ENCODE data around the gene WDFY1. TPM values are rescaled to one million over a fixed set of nuclear protein-coding genes. Genes with fewer than 3 reads are reported as not detected.

The WDFY1 gene
- polyA plus RNA-seq, 3 donors: 31.7 to 59.8 (median 40.7) TPM

DNA sequence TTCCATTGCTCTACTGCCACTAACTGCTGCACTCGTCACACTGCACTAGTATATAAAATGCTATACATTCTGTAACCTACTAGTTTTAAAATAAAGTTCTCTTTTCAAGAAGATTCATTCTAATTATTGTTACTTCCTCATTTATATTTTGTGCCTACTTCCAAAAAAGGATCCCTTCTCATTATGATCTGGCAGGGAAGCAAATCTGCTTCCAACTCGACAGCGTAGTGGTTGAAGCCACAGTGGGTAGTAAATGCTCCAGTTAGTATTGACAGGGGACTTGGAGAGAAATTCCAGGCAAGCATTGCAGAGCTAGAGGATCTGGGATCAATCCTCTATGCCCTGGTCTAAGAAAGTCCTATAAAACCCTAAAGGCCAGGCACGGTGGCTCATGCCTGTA is 54.4 kb downstream of the WDFY1 start:
- Mint-ChIP-seq H3K9me3 (no peaks in the 10 kb centered on the region), H3K4me3 (peak overlapping the region in 1 of 2 donors; percentile 82), H3K4me1 (peaks cover 42% of the 10 kb centered on the region), H3K27ac (peak overlapping the region in 6 of 7 donors; percentile 50 to 83 (median 64)), H3K36me3 (peaks cover 51 to 55% of the 10 kb centered on the region in 2 donors), H3K27me3 (ENCODE audit: low read depth in 3 of 3) (no peaks in the 10 kb centered on the region)
- 0% methylated on average over 1 of the region's 4 CpGs for WGBS (ENCODE audit: insufficient coverage)
- intact Hi-C loops (cut with micrococcal nuclease): no loop called here
- H3K9ac ChIP-seq (ENCODE audit: insufficient read depth, low read length, poor library complexity, severe bottlenecking): no peak overlapping the region
- H2AFZ ChIP-seq (ENCODE audit: insufficient read depth, low read depth, low read length, poor library complexity, severe bottlenecking): no peak overlapping the region
- peak overlapping the region in 1 of 2 donors; percentile 54 for H3K27ac ChIP-seq (ENCODE audit: low read depth in 1 of 2, low read length in 2 of 2)
- peaks cover 36 to 39% of the 10 kb centered on the region in 2 donors for H3K4me1 ChIP-seq (ENCODE audit: control insufficient read depth in 1 of 2, insufficient read depth in 2 of 2, low read length in 2 of 2)
- peak overlapping the region; percentile 51 for H3K4me2 ChIP-seq (replicated peaks; ENCODE audit: extremely low read depth, low read length, poor library complexity, severe bottlenecking)
- no peaks in the 10 kb centered on the region for H3K9me3 ChIP-seq (replicated peaks in 1 of 2; ENCODE audit: control insufficient read depth in 1 of 2, insufficient read depth in 1 of 2, low read length in 2 of 2)
- H3K36me3 ChIP-seq (replicated peaks in 1 of 2; ENCODE audit: control insufficient read depth in 1 of 2, insufficient read depth in 2 of 2, low read length in 2 of 2): peaks cover 40 to 56% of the 10 kb centered on the region in 2 donors
- H4K20me1 ChIP-seq (ENCODE audit: insufficient read depth, low read length): peaks cover 10% of the 10 kb centered on the region
- H3K79me2 ChIP-seq (ENCODE audit: insufficient read depth, low read length): peaks cover 32% of the 10 kb centered on the region
- H3K27me3 ChIP-seq (ENCODE audit: control insufficient read depth in 2 of 2, insufficient read depth in 2 of 2, low read length in 2 of 2): no peaks in the 10 kb centered on the region
- peak overlapping the region in 1 of 3 experiments; percentile 37 for H3K4me3 ChIP-seq (replicated peaks in 1 of 3; ENCODE audit: low read depth in 2 of 3, low read length in 3 of 3)
- TF ChIP-seq, protein P1, sequence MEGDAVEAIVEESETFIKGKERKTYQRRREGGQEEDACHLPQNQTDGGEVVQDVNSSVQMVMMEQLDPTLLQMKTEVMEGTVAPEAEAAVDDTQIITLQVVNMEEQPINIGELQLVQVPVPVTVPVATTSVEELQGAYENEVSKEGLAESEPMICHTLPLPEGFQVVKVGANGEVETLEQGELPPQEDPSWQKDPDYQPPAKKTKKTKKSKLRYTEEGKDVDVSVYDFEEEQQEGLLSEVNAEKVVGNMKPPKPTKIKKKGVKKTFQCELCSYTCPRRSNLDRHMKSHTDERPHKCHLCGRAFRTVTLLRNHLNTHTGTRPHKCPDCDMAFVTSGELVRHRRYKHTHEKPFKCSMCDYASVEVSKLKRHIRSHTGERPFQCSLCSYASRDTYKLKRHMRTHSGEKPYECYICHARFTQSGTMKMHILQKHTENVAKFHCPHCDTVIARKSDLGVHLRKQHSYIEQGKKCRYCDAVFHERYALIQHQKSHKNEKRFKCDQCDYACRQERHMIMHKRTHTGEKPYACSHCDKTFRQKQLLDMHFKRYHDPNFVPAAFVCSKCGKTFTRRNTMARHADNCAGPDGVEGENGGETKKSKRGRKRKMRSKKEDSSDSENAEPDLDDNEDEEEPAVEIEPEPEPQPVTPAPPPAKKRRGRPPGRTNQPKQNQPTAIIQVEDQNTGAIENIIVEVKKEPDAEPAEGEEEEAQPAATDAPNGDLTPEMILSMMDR (IDR thresholded peaks at IDR 0.05): no peak
- DNase-seq: no peak

DNA sequence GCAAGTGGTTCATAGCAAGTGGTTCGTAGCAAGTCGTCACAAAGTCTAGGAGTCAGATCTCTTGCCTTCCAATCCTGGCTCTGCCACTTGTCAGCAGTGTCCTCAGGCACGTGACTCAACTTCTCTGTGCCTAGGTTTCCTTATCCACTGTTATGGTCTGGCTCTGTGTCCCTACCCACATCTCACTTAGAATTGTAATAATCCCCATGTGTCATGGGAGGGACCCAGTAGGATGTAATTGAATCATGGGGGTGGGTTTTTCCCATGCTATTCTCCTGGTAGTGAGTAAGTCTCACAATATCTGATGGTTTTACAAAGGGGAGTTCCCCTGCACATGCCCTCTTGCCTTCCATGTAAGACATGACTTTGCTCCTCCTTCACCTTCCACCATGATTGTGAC is 55.9 kb downstream of the WDFY1 start:
- Mint-ChIP-seq H3K4me1 (peaks cover 39% of the 10 kb centered on the region), H3K4me3 (no peak overlapping the region), H3K27me3 (ENCODE audit: low read depth in 3 of 3) (no peaks in the 10 kb centered on the region), H3K36me3 (peaks cover 52 to 55% of the 10 kb centered on the region in 2 donors), H3K9me3 (no peaks in the 10 kb centered on the region), H3K27ac (peak overlapping the region in 4 of 7 donors; percentile 13 to 71 (median 42))
- Histone ChIP-seq H3K4me2 (replicated peaks; ENCODE audit: extremely low read depth, low read length, poor library complexity, severe bottlenecking) (no peak overlapping the region), H3K4me3 (replicated peaks in 1 of 3; ENCODE audit: low read depth in 2 of 3, low read length in 3 of 3) (no peak overlapping the region), H3K27me3 (ENCODE audit: control insufficient read depth in 2 of 2, insufficient read depth in 2 of 2, low read length in 2 of 2) (no peaks in the 10 kb centered on the region), H3K4me1 (ENCODE audit: control insufficient read depth in 1 of 2, insufficient read depth in 2 of 2, low read length in 2 of 2) (peaks cover 36 to 39% of the 10 kb centered on the region in 2 donors), H3K27ac (ENCODE audit: low read depth in 1 of 2, low read length in 2 of 2) (no peak overlapping the region), H3K9ac (ENCODE audit: insufficient read depth, low read length, poor library complexity, severe bottlenecking) (no peak overlapping the region), H4K20me1 (ENCODE audit: insufficient read depth, low read length) (peaks cover 10% of the 10 kb centered on the region), H2AFZ (ENCODE audit: insufficient read depth, low read depth, low read length, poor library complexity, severe bottlenecking) (no peak overlapping the region), H3K79me2 (ENCODE audit: insufficient read depth, low read length) (peaks cover 34% of the 10 kb centered on the region), H3K36me3 (replicated peaks in 1 of 2; ENCODE audit: control insufficient read depth in 1 of 2, insufficient read depth in 2 of 2, low read length in 2 of 2) (peaks cover 37 to 56% of the 10 kb centered on the region in 2 donors), H3K9me3 (replicated peaks in 1 of 2; ENCODE audit: control insufficient read depth in 1 of 2, insufficient read depth in 1 of 2, low read length in 2 of 2) (no peaks in the 10 kb centered on the region)
- TF ChIP-seq, protein P1 (IDR thresholded peaks at IDR 0.05): no peak
- 88% methylated on average over 2 of the region's 3 CpGs for WGBS (ENCODE audit: insufficient coverage)
- DNase-seq: peak in 1 of 3 donors; percentile 76
- intact Hi-C loops (cut with micrococcal nuclease): no loop called here
